HEK293 (cell line): ENCODE measurements around the gene ZNF609.
A peak's percentile ranks its signal among the peaks of the same experiment; 100 is the strongest.

ENCODE experiments used
- CTCF ChIA-PET: fragments of 350-600 bp; formaldehyde crosslinking; extraction: SDS; loops from one replicate; lab custom pipeline; 2021; ENCODE audit warnings: antibody characterized with exemption; lab: Yijun Ruan, JAX
- POLR2A ChIA-PET: fragments of 300-600 bp; formaldehyde crosslinking; extraction: SDS; loops from one replicate; lab custom pipeline; 2020; ENCODE audit warnings: antibody characterized with exemption, inconsistent platforms; lab: Yijun Ruan, JAX
- H3K27ac ChIP-seq: fragments of 200-500 bp; sonication (Bioruptor generic); 2 replicates; pipeline ENCODE4 v1.5.1; 2014; ENCODE audit warnings: low read depth, low read length, control low read depth, inconsistent platforms; ENCODE audit errors: extremely low read depth
- H3K36me3 ChIP-seq, 2 experiments: fragments of 200-500 bp in 1 of 2; sonication (Bioruptor generic) in 1 of 2; 1 replicate in 1 of 2; 2 replicates in 1 of 2; pipeline ENCODE4 v1.5.1; 2014 to 2017; ENCODE audit warnings: inconsistent platforms in 2 of 2, low read length in 2 of 2; ENCODE audit not compliant: control insufficient read depth in 2 of 2, insufficient read depth in 1 of 2
- H3K4me1 ChIP-seq: fragments of 200-500 bp; sonication (Bioruptor generic); 2 replicates; pipeline ENCODE4 v1.5.1; 2014; ENCODE audit warnings: mild to moderate bottlenecking, low read length, inconsistent platforms; ENCODE audit not compliant: control insufficient read depth, insufficient read depth
- H3K4me3 ChIP-seq: 2 replicates; pipeline ENCODE4 v1.5.1; 2011; ENCODE audit warnings: low read depth, mild to moderate bottlenecking, control low read depth, low read length, moderate library complexity
- H3K9me3 ChIP-seq: fragments of 200-500 bp; sonication (Bioruptor generic); 2 replicates; pipeline ENCODE4 v1.5.1; 2014; ENCODE audit warnings: low read depth, low read length, inconsistent platforms; ENCODE audit not compliant: control insufficient read depth, insufficient read depth
- INSM2 ChIP-seq: fragments of 450-650 bp; formaldehyde crosslinking; IDR thresholded peaks from 2 replicates; pipeline ENCODE4 v1.5.1; 2016; ENCODE audit warnings: missing biosample characterization, missing genetic modification characterization
- MZF1 ChIP-seq: fragments of 450-650 bp; formaldehyde crosslinking; IDR thresholded peaks from 2 replicates; pipeline ENCODE4 v1.5.1; 2017; ENCODE audit warnings: missing biosample characterization, missing genetic modification characterization, borderline replicate concordance
- OVOL3 ChIP-seq: fragments of 450-650 bp; formaldehyde crosslinking; IDR thresholded peaks from 2 replicates; pipeline ENCODE4 v1.5.1; 2016; ENCODE audit warnings: missing biosample characterization, missing genetic modification characterization
- PRDM1 ChIP-seq: fragments of 450-650 bp; formaldehyde crosslinking; IDR thresholded peaks from 2 replicates; pipeline ENCODE4; 2016; ENCODE audit warnings: missing biosample characterization, missing genetic modification characterization
- PRDM10 ChIP-seq: fragments of 450-650 bp; formaldehyde crosslinking; IDR thresholded peaks from 2 replicates; pipeline ENCODE4 v1.5.1; 2016; ENCODE audit warnings: missing biosample characterization, missing genetic modification characterization
- SCRT1 ChIP-seq: fragments of 450-650 bp; formaldehyde crosslinking; IDR thresholded peaks from 2 replicates; pipeline ENCODE4 v1.5.1; 2016; ENCODE audit warnings: missing biosample characterization, missing genetic modification characterization, borderline replicate concordance
- SETDB1 ChIP-seq: IDR thresholded peaks from one replicate; pipeline ENCODE4 v1.6.1; 2017; ENCODE audit warnings: mild to moderate bottlenecking, low read length, moderate library complexity, mixed read lengths; ENCODE audit not compliant: insufficient read length
- SP7 ChIP-seq: fragments of 450-650 bp; formaldehyde crosslinking; IDR thresholded peaks from 2 replicates; pipeline ENCODE4 v1.5.1; 2016; ENCODE audit warnings: missing biosample characterization, missing genetic modification characterization
- WT1 ChIP-seq: fragments of 450-650 bp; formaldehyde crosslinking; IDR thresholded peaks from 2 replicates; pipeline ENCODE4 v1.5.1; 2016; ENCODE audit warnings: missing biosample characterization, missing genetic modification characterization
- ZIC2 ChIP-seq: fragments of 450-650 bp; formaldehyde crosslinking; IDR thresholded peaks from 2 replicates; pipeline ENCODE4 v1.5.1; 2016; ENCODE audit warnings: missing biosample characterization, missing genetic modification characterization
- ZNF133 ChIP-seq: fragments of 450-650 bp; formaldehyde crosslinking; IDR thresholded peaks from 2 replicates; pipeline ENCODE4 v1.5.1; 2016; ENCODE audit warnings: missing biosample characterization, missing genetic modification characterization
- ZNF157 ChIP-seq: fragments of 450-650 bp; formaldehyde crosslinking; IDR thresholded peaks from 2 replicates; pipeline ENCODE4 v1.5.1; 2016; ENCODE audit warnings: missing biosample characterization, missing genetic modification characterization
- ZNF248 ChIP-seq: fragments of 450-650 bp; formaldehyde crosslinking; IDR thresholded peaks from 2 replicates; pipeline ENCODE4 v1.5.1; 2017; ENCODE audit warnings: missing biosample characterization, missing genetic modification characterization
- ZNF266 ChIP-seq: fragments of 450-650 bp; formaldehyde crosslinking; IDR thresholded peaks from 2 replicates; pipeline ENCODE4 v1.5.1; 2016; ENCODE audit warnings: missing biosample characterization, missing genetic modification characterization, low read depth
- ZNF292 ChIP-seq: fragments of 450-650 bp; formaldehyde crosslinking; IDR thresholded peaks from 2 replicates; pipeline ENCODE4 v1.5.1; 2016; ENCODE audit warnings: low read depth, missing biosample characterization, missing genetic modification characterization, borderline replicate concordance
- ZNF341 ChIP-seq: fragments of 450-650 bp; formaldehyde crosslinking; IDR thresholded peaks from 2 replicates; pipeline ENCODE4; 2016; ENCODE audit warnings: low read depth, missing biosample characterization, missing genetic modification characterization
- ZNF362 ChIP-seq: fragments of 450-650 bp; formaldehyde crosslinking; IDR thresholded peaks from 2 replicates; pipeline ENCODE4 v1.5.1; 2016; ENCODE audit warnings: missing biosample characterization, missing genetic modification characterization
- ZNF404 ChIP-seq: fragments of 450-650 bp; formaldehyde crosslinking; IDR thresholded peaks from 2 replicates; pipeline ENCODE4 v1.5.1; 2017; ENCODE audit warnings: missing biosample characterization, missing genetic modification characterization
- ZNF449 ChIP-seq: fragments of 450-650 bp; formaldehyde crosslinking; IDR thresholded peaks from 2 replicates; pipeline ENCODE4 v1.5.1; 2017; ENCODE audit warnings: missing biosample characterization, mild to moderate bottlenecking, missing genetic modification characterization, moderate library complexity
- ZNF596 ChIP-seq: fragments of 450-650 bp; IDR thresholded peaks from 2 replicates; pipeline ENCODE4 v1.5.0; 2018; ENCODE audit warnings: missing biosample characterization, mild to moderate bottlenecking, missing genetic modification characterization, moderate library complexity
- ZNF600 ChIP-seq: fragments of 450-650 bp; formaldehyde crosslinking; IDR thresholded peaks from 2 replicates; pipeline ENCODE4 v1.5.1; 2016; ENCODE audit warnings: missing biosample characterization, missing genetic modification characterization
- ZNF624 ChIP-seq: fragments of 450-650 bp; formaldehyde crosslinking; IDR thresholded peaks from 2 replicates; pipeline ENCODE4 v1.5.1; 2017; ENCODE audit warnings: missing biosample characterization, missing genetic modification characterization
- ZNF626 ChIP-seq: fragments of 450-650 bp; sonication (Bioruptor Pico); formaldehyde crosslinking; IDR thresholded peaks from 2 replicates; pipeline ENCODE4 v1.5.1; 2018; ENCODE audit warnings: missing biosample characterization, missing genetic modification characterization, inconsistent platforms
- ZNF707 ChIP-seq: fragments of 450-650 bp; formaldehyde crosslinking; IDR thresholded peaks from 2 replicates; pipeline ENCODE4 v1.5.1; 2016; ENCODE audit warnings: missing biosample characterization, missing genetic modification characterization
- ZNF747 ChIP-seq: fragments of 450-650 bp; formaldehyde crosslinking; IDR thresholded peaks from 2 replicates; pipeline ENCODE4 v1.5.1; 2016; ENCODE audit warnings: missing biosample characterization, missing genetic modification characterization
- ZNF76 ChIP-seq: fragments of 450-650 bp; formaldehyde crosslinking; IDR thresholded peaks from 2 replicates; pipeline ENCODE4; 2016; ENCODE audit warnings: low read depth, missing biosample characterization, missing genetic modification characterization, borderline replicate concordance
- ZNF837 ChIP-seq: fragments of 450-650 bp; formaldehyde crosslinking; IDR thresholded peaks from 2 replicates; pipeline ENCODE4 v1.5.1; 2016; ENCODE audit warnings: missing biosample characterization, missing genetic modification characterization

Gene ZNF609

GRCh38 chr15:64502551-64502950 is 42.2 kb downstream of the ZNF609 start:
- Histone ChIP-seq H3K4me1 (peaks cover 8% of the 10 kb centered on the region), H3K36me3 (peaks cover 0 to 29% of the 10 kb centered on the region in 2 experiments; a peak in 2 of 3 replicates), H3K27ac (no peak overlapping the region), H3K4me3 (no peak overlapping the region), H3K9me3 (no peaks in the 10 kb centered on the region)
- POLR2A ChIA-PET, result no interaction called here
- CTCF ChIA-PET, result interaction anchor here (0.6 kb wide), 1 partner anchor 25 kb away, joined by 5 read pairs; no protein-coding TSS in a partner anchor
- TF ChIP-seq ZNF341 (tag by site-specific recombination), result no peak
- TF ChIP-seq ZNF404, result no peak
- TF ChIP-seq MZF1 (tag by site-specific recombination), result no peak
- no peak for TF ChIP-seq INSM2
- no peak for TF ChIP-seq ZNF157 (tag by site-specific recombination)
- no peak for TF ChIP-seq OVOL3 (tag by site-specific recombination)
- no peak for TF ChIP-seq ZNF747 (tag by site-specific recombination)
- no peak for TF ChIP-seq PRDM1 (tag by site-specific recombination)
- TF ChIP-seq ZNF624 (tag by site-specific recombination), result no peak
- no peak for TF ChIP-seq ZNF248 (tag by site-specific recombination)
- TF ChIP-seq, all 188 proteins: peak for 0

- H3K4me3 ChIP-seq, result no peak overlapping the region
- H3K36me3 ChIP-seq, result peaks cover 0 to 29% of the 10 kb centered on the region in 2 experiments; a peak in 2 of 3 replicates
- CTCF ChIA-PET, result interaction anchor here (0.6 kb wide), 1 partner anchor 26 kb away, joined by 5 read pairs; no protein-coding TSS in a partner anchor
- H3K27ac ChIP-seq, result no peak overlapping the region
- no peaks in the 10 kb centered on the region for H3K9me3 ChIP-seq
- POLR2A ChIA-PET, result no interaction called here
- TF ChIP-seq ZNF133 (tag by site-specific recombination) (no peak), ZNF449 (tag by site-specific recombination) (no peak), ZNF707 (tag by site-specific recombination) (no peak), ZNF362 (tag by site-specific recombination) (no peak), ZNF596 (tag by site-specific recombination) (no peak), ZNF837 (tag by site-specific recombination) (no peak), ZNF266 (tag by site-specific recombination) (no peak), WT1 (peak; percentile 52; the same call in 1 of the 2 replicates)
- peaks cover 8% of the 10 kb centered on the region for H3K4me1 ChIP-seq
These were observed 42.8 kb downstream of the ZNF609 start for GRCh38 chr15:64503197-64503596.

- ChIA-PET POLR2A (no interaction called here), CTCF (no interaction called here)
- Histone ChIP-seq H3K9me3 (no peaks in the 10 kb centered on the region), H3K4me3 (no peak overlapping the region), H3K36me3 (peaks cover 0 to 29% of the 10 kb centered on the region in 2 experiments; a peak in 2 of 3 replicates), H3K27ac (no peak overlapping the region), H3K4me1 (peaks cover 8% of the 10 kb centered on the region)
- TF ChIP-seq SP7 (tag by site-specific recombination) (no peak), ZNF626 (tag by site-specific recombination) (no peak), PRDM10 (tag by site-specific recombination) (no peak), SCRT1 (no peak), ZNF600 (tag by site-specific recombination) (no peak), SETDB1 (no peak), ZNF76 (tag by site-specific recombination) (no peak), ZIC2 (no peak), ZNF292 (tag by site-specific recombination) (no peak)
These were observed 43.3 kb downstream of the ZNF609 start for GRCh38 chr15:64503640-64504039.
